Thymus (tissue), 11 donors: ENCODE measurements around the gene CMIP. TPM values are rescaled to one million over a fixed set of nuclear protein-coding genes. Genes with fewer than 3 reads are reported as not detected.

Experiments used
- DNase-seq, 9 donors: peaks; one replicate each; pipeline ENCODE4 v3.0.0-alpha.2; 2013; ENCODE audit warnings: low spot score in 9 of 9, low read depth in 6 of 9, missing footprints in 1 of 9
- H3K27ac ChIP-seq, 2 donors: one replicate each; pipeline ENCODE4 v1.5.1; 2013; ENCODE audit warnings: control low read depth in 1 of 2, low read depth in 1 of 2, low read length in 1 of 2, mild to moderate bottlenecking in 1 of 2, moderate library complexity in 1 of 2
- H3K27me3 ChIP-seq, 2 donors: one replicate each; pipeline ENCODE4 v1.5.1; 2013; ENCODE audit warnings: low read length in 1 of 2; ENCODE audit not compliant: control insufficient read depth in 2 of 2, insufficient read depth in 1 of 2
- H3K36me3 ChIP-seq, 2 donors: one replicate each; pipeline ENCODE4 v1.5.1; 2013; ENCODE audit warnings: low read length in 1 of 2, mild to moderate bottlenecking in 1 of 2, moderate library complexity in 1 of 2; ENCODE audit not compliant: control insufficient read depth in 2 of 2, insufficient read depth in 2 of 2
- H3K4me1 ChIP-seq, 2 donors: one replicate each; pipeline ENCODE4 v1.5.1; 2013; ENCODE audit warnings: low read length in 2 of 2; ENCODE audit not compliant: control insufficient read depth in 2 of 2, insufficient read depth in 2 of 2
- H3K4me3 ChIP-seq, 2 donors: one replicate each; pipeline ENCODE4 v1.5.1; 2013; ENCODE audit warnings: low read length in 2 of 2, control low read depth in 1 of 2, mild to moderate bottlenecking in 1 of 2
- H3K9me3 ChIP-seq, 2 donors: one replicate each; pipeline ENCODE4 v1.5.1; 2013; ENCODE audit warnings: low read length in 1 of 2, mild to moderate bottlenecking in 1 of 2; ENCODE audit not compliant: control insufficient read depth in 2 of 2, insufficient read depth in 1 of 2
- WGBS: extraction: QIAGEN DNeasy Blood & Tissue Kit; methylation state at CpG from one replicate; pipeline ENCODE4 v1.1.7; 2013; 5-methylcytosine and 5-hydroxymethylcytosine counted together
- polyA plus RNA-seq: library from polyadenylated mRNA; stranded (reverse); fragments of 200-250 nt; gene quantifications from one replicate; pipeline ENCODE4 v1.2.3, GENCODE V29; 2013
- total RNA-seq: library from RNA; stranded (reverse); fragments of 120-200 nt; gene quantifications from one replicate; pipeline ENCODE4 v1.2.4, GENCODE V29; 2013
- donor health status: healthy.

The CMIP gene
- total and polyA plus RNA-seq, 2 donors: 5.2 to 19.4 TPM

GRCh38 chr16:81679721-81680430 is 235.3 kb downstream of the CMIP start:
- DNase-seq: no peak
- H3K27ac ChIP-seq: no peak overlapping the region
- 97% methylated on average over 16 of the region's 16 CpGs for WGBS
- H3K27me3 ChIP-seq: no peaks in the 10 kb centered on the region
- no peaks in the 10 kb centered on the region for H3K4me1 ChIP-seq
- peaks cover 0 to 1% of the 10 kb centered on the region in 2 donors for H3K9me3 ChIP-seq
- peaks cover 42 to 47% of the 10 kb centered on the region in 2 donors for H3K36me3 ChIP-seq
- no peak overlapping the region for H3K4me3 ChIP-seq

DNA sequence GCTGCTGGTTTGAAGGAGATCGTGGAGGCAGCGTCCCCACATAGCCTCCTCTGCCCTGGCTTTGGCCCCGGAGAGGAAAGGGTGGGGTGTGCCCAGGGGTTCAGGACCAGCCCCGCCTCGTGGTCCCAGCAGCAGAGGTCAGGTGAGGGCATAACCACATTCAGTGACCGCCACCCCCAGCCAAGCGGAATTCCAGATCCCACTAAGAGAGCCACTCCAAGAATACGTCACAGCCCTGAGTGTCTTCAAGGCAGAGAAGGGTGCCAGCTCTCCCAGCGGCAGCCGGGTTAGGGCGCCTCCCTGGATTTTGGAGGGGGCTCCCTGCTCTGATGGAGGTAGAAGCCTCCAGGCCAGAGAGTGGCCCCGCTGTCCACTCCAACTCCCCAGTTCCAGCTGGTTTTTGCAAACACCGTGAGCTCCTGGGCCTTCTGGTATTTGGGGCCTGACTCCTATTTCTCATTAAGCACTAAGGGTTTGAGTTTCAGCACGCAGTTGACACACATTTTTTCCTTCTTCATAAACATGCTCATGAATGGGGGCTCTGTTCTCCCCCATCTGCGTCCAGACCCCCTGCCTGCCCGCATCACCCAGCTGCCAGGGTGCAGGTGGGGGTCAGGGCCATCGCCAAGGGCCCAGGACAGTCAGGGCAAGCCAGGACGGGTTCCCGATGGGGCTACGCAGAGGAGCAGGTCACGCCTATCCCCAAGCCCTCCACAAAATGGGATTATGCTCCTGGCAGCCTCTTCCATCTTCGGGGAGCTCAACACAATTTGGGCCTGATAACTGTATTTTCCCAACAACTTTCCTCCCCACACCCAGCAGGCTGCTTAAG is 236.1 kb downstream of the CMIP start:
- Histone ChIP-seq H3K36me3 (peaks cover 37 to 46% of the 10 kb centered on the region in 2 donors), H3K27ac (no peak overlapping the region), H3K9me3 (peaks cover 0 to 1% of the 10 kb centered on the region in 2 donors), H3K4me1 (no peaks in the 10 kb centered on the region), H3K4me3 (no peak overlapping the region), H3K27me3 (no peaks in the 10 kb centered on the region)
- no peak for DNase-seq
- WGBS: 95% methylated on average over 22 of the region's 22 CpGs

DNA sequence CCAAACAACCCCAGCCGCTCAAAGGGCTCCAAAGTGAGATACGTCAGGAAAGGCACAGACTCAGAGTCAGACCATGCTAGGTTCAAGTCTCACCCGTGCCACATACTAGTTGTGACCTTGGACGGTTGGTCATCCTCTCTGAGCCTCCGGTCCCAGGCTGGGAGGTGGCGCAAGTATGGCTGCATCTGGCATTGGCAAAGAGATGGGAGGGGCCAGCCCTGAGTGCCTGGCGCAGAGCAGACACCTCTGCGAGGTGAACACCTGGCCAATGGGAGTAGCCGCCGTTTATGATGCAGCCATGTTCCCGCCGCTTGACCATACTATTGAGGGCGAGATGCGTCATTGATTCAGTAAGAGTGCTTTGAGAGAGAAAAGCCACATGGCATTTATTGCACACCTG is 236.7 kb downstream of the CMIP start:
- no peaks in the 10 kb centered on the region for H3K27me3 ChIP-seq
- no peak for DNase-seq
- H3K36me3 ChIP-seq: peaks cover 33 to 45% of the 10 kb centered on the region in 2 donors
- 98% methylated on average over 14 of the region's 14 CpGs for WGBS
- no peak overlapping the region for H3K27ac ChIP-seq
- peaks cover 0 to 1% of the 10 kb centered on the region in 2 donors for H3K9me3 ChIP-seq
- H3K4me1 ChIP-seq: no peaks in the 10 kb centered on the region
- no peak overlapping the region for H3K4me3 ChIP-seq

- H3K27me3 ChIP-seq: no peaks in the 10 kb centered on the region
- no peak overlapping the region for H3K27ac ChIP-seq
- H3K4me1 ChIP-seq: peaks cover 10 to 14% of the 10 kb centered on the region in 2 donors
- H3K9me3 ChIP-seq: peaks cover 0 to 1% of the 10 kb centered on the region in 2 donors
- no peak overlapping the region for H3K4me3 ChIP-seq
- WGBS: 96% methylated on average over 13 of the region's 13 CpGs
- H3K36me3 ChIP-seq: peaks cover 14 to 36% of the 10 kb centered on the region in 2 donors
- DNase-seq: no peak
Measured at GRCh38 chr16:81684242-81684837, 239.7 kb downstream of the CMIP start.

GRCh38 chr16:81684901-81685300 is 240.3 kb downstream of the CMIP start:
- Histone ChIP-seq H3K9me3 (peaks cover 0 to 1% of the 10 kb centered on the region in 2 donors), H3K4me3 (no peak overlapping the region), H3K4me1 (peaks cover 10 to 14% of the 10 kb centered on the region in 2 donors), H3K27ac (no peak overlapping the region), H3K36me3 (peaks cover 12 to 31% of the 10 kb centered on the region in 2 donors), H3K27me3 (no peaks in the 10 kb centered on the region)
- DNase-seq: no peak
- 97% methylated on average over 12 of the region's 12 CpGs for WGBS

GRCh38 chr16:81686391-81687130 is 242.0 kb downstream of the CMIP start:
- peak overlapping the region in 1 of 2 donors; percentile 67 for H3K27ac ChIP-seq
- no peak overlapping the region for H3K4me3 ChIP-seq
- no peaks in the 10 kb centered on the region for H3K27me3 ChIP-seq
- peaks cover 10 to 14% of the 10 kb centered on the region in 2 donors for H3K4me1 ChIP-seq
- H3K36me3 ChIP-seq: peaks cover 11 to 15% of the 10 kb centered on the region in 2 donors
- WGBS: 91% methylated on average over 24 of the region's 24 CpGs
- no peak for DNase-seq
- H3K9me3 ChIP-seq: no peaks in the 10 kb centered on the region

GRCh38 chr16:81687131-81687456 is 242.5 kb downstream of the CMIP start:
- Histone ChIP-seq H3K27ac (peak overlapping the region in 1 of 2 donors; percentile 67), H3K9me3 (no peaks in the 10 kb centered on the region), H3K36me3 (peaks cover 17 to 20% of the 10 kb centered on the region in 2 donors), H3K27me3 (no peaks in the 10 kb centered on the region), H3K4me3 (no peak overlapping the region), H3K4me1 (peaks cover 10 to 14% of the 10 kb centered on the region in 2 donors)
- DNase-seq: no peak
- 96% methylated on average over 7 of the region's 7 CpGs for WGBS

DNA sequence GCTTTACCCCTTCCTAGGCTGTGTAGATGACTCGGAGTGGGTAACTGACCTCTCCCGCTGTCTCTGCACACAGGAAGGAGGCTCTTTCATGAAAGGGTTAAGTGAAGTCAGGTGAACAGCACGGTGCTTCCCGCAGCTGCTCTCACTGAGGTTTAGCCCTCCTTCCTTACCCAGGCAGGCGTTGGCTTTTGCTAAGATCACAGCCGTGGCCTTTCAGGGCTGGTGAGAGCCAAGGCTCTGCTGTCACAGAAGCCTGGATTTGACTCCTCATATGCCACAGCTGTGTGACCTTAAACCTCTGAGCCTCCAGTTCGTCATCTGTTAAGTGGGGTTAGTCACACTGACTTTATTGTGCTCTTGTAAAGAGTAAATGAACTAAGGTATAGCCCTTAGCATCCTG is 243.6 kb downstream of the CMIP start:
- no peak overlapping the region for H3K4me3 ChIP-seq
- peaks cover 10 to 14% of the 10 kb centered on the region in 2 donors for H3K4me1 ChIP-seq
- H3K36me3 ChIP-seq: peaks cover 23 to 31% of the 10 kb centered on the region in 2 donors
- H3K27me3 ChIP-seq: no peaks in the 10 kb centered on the region
- peak overlapping the region; percentile 61 to 67 for H3K27ac ChIP-seq
- WGBS: 21% methylated on average over 7 of the region's 7 CpGs
- DNase-seq: peak in 7 of 9 donors; percentile 11 to 78 (median 46)
- no peaks in the 10 kb centered on the region for H3K9me3 ChIP-seq
